Stimulated activated CD4-positive, alpha-beta T cell treated with anti-CD3 and anti-CD28 coated beads, Interleukin-15, amount 100 ng/mL, for 48 hours (primary cell): ENCODE data around the gene MDM1.
A peak's percentile ranks its signal among the peaks of the same experiment; 100 is the strongest.

Source experiments
- DNase-seq, 2 donors: peaks; one replicate each; pipeline ENCODE4 v3.0.0-alpha.2; 2020; ENCODE audit warnings: low read depth in 2 of 2

The MDM1 gene

GRCh38 chr12:68331869-68332727, at the start of gene MDM1:
Gene MDM1 (minus strand): TSS chr12:68332362. CDS start chr12:68332245, 117 bp downstream.
- peak; percentile 92 to 95 for DNase-seq

- DNase-seq = no peak
These were observed 49.5 kb upstream of the MDM1 start for GRCh38 chr12:68381476-68382219.

- no peak for DNase-seq
These were observed 46.9 kb upstream of the MDM1 start for GRCh38 chr12:68378872-68379606.

- no peak for DNase-seq
These were observed 45.7 kb upstream of the MDM1 start for GRCh38 chr12:68377881-68378280.

- no peak for DNase-seq
These were observed 44.7 kb upstream of the MDM1 start for GRCh38 chr12:68376901-68377300.

GRCh38 chr12:68375756-68376695, 43.9 kb upstream of the MDM1 start:
- no peak for DNase-seq

- DNase-seq = peak; percentile 40 to 56
These were observed 42.3 kb upstream of the MDM1 start for GRCh38 chr12:68374307-68374982.

GRCh38 chr12:68370667-68371066, 38.5 kb upstream of the MDM1 start:
- no peak for DNase-seq

- no peak for DNase-seq
These were observed 37.9 kb upstream of the MDM1 start for GRCh38 chr12:68370006-68370590.

GRCh38 chr12:68368327-68368726, 36.2 kb upstream of the MDM1 start:
- DNase-seq = no peak

GRCh38 chr12:68367903-68368302, 35.7 kb upstream of the MDM1 start:
- no peak for DNase-seq

- no peak for DNase-seq
These were observed 35.0 kb upstream of the MDM1 start for GRCh38 chr12:68367116-68367515.

- peak; percentile 81 to 85 for DNase-seq
These were observed 32.9 kb upstream of the MDM1 start for GRCh38 chr12:68364893-68365725.

GRCh38 chr12:68364328-68364727, 32.2 kb upstream of the MDM1 start:
- no peak for DNase-seq

- no peak for DNase-seq
These were observed 29.8 kb upstream of the MDM1 start for GRCh38 chr12:68361953-68362352.

- no peak for DNase-seq
These were observed 27.5 kb upstream of the MDM1 start for GRCh38 chr12:68359674-68360073.

GRCh38 chr12:68358532-68359485, 26.6 kb upstream of the MDM1 start:
- DNase-seq = peak in 1 of 2 donors; percentile 56

GRCh38 chr12:68356986-68357385, 24.8 kb upstream of the MDM1 start:
- DNase-seq = no peak
